Measurements from ENCODE around the gene ORC3.

DNA sequence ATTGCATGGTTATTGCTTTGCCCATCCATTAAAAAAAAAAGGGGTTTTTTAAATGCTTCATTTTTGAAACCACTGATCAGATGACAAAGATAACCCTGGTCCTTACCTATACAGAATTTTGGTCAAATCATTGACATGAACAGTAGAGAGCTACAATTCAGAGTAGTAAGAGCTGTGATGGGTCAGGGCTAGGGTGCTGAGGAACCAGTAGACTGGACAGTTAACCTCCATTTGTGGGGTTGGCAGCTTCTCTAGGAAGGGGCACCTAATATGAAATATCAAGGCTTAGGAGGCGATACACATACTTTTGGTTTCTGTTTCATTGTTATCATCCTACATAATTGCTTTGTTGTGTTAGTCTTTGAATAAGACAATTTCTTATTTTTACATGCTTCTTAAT lies 55.1 kb downstream of the ORC3 start:
- TF ChIP-seq CTCF (conservative IDR thresholded peaks at IDR 0.05; ENCODE audit: low read depth, low read length), result no peak
- no peak for TF ChIP-seq EZH2 (IDR thresholded peaks at IDR 0.05; ENCODE audit: low read length, unreplicated experiment)
- TF ChIP-seq EZH2phosphoT487 (IDR thresholded peaks at IDR 0.05; ENCODE audit: borderline replicate concordance, low read length), result no peak

Measured in PC-3 (cell line).